ENCODE results near the gene IRF2BP2.
"Not testable (repeated sequence)": the region's sequence is repeated elsewhere in the genome, so short reads cannot be mapped to it uniquely, and the experiment has no call there.

IRF2BP2 gene

GRCh38 chr1:234601301-234602017 lies 8.5 kb downstream of the IRF2BP2 start:
- DNase-seq (ENCODE audit: low read depth): no peak

- no peak for DNase-seq (ENCODE audit: low read depth)
Observed at GRCh38 chr1:234600418-234601281, 9.3 kb downstream of the IRF2BP2 start.

- DNase-seq (ENCODE audit: low read depth): peak; percentile 81
Observed at GRCh38 chr1:234599617-234600417, 10.2 kb downstream of the IRF2BP2 start.

GRCh38 chr1:234598974-234599616 lies 10.9 kb downstream of the IRF2BP2 start:
- DNase-seq (ENCODE audit: low read depth): peak; percentile 60

DNA sequence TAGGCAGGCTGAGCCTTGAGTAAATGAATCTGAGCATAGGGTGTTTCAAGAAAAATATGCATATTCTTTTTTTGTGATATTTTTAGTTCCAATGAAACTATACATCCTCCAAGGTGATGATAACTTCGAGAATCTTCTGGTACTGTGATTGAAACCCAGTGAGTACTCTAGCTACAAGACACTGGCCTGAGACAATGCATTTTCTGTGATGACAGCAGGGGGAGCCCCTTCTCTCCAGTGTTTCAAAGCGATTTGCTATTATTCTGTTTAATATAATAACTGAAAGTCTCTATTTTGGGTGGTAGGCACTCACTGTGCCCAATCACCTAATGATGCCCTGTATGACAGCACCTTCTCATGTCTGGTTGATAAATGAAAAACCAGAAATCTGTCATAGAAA lies 12.1 kb downstream of the IRF2BP2 start:
- peak; percentile 46 for DNase-seq (ENCODE audit: low read depth)

DNA sequence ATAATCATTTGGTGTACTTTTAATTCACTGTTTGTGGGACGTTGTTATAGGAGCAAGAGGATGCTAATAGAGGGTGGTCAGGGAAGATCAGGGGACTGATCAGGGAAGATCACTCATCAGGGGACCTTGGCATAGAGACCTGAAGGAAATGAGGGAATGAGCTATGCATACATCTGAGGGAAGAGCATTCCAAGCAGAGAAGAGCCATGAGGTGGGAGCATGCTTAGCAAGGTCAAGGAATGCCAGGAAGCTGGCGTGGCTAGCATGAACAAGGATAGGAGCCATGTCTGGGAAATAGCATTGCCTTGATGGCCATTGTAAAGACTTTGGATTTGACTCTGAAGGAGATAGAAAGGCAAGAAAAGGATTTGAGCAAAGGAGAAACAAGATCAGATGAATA lies 14.1 kb downstream of the IRF2BP2 start:
- DNase-seq (ENCODE audit: low read depth): no peak

DNA sequence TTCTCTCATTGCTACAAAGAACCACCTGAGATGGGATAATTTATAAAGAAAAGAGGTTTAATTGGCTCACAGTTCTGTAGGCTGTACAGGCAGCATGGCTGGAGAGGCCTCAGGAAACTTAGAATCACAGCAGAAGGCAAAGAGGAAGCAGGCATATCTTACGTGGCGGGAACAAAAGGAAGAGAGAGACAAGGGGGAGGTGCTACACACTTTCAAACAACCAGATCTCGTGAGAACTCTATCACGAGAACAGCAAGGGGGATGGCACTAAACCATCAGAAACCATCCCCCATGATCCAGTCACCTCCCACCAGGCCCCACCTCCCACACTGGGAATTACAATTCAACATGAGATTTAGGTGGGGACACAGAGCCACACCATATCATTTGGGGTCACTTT lies 15.4 kb downstream of the IRF2BP2 start:
- not testable (repeated sequence) for DNase-seq (ENCODE audit: low read depth)

DNA sequence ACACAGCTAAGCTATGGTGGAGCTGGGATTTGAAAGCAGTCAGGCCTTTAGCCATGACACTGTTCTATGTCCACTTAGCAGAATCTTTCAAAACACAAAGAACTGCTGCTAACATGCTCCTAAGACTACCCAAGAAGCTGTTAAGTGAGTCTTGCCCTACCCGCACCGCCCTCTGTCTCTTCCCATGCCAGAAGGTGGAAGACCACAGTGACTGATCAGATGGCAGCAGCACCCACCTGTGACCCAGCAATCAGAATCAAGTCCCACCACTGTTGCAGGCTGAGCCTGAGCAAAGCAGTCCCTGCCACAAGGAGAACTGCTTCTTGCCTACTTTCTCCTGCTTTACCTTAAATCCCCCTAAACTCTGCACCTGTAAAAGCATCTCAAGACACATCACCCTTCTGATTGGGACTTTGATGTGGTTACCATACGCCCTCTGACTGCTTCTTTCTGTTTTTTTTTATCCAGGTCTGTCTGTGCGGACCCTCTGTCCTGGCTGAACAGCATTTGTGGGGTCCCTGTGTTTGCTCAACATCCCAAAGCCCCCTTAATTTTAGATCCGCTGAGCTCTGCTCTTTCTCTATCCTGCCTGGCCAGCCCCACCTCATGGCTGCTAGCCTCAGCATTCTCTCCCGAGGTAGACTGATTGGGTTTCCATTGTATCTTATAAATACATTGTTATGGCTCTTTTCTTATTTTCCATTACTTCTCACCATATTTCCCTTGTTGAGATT lies 16.0 kb downstream of the IRF2BP2 start:
- DNase-seq (ENCODE audit: low read depth): no peak

DNA sequence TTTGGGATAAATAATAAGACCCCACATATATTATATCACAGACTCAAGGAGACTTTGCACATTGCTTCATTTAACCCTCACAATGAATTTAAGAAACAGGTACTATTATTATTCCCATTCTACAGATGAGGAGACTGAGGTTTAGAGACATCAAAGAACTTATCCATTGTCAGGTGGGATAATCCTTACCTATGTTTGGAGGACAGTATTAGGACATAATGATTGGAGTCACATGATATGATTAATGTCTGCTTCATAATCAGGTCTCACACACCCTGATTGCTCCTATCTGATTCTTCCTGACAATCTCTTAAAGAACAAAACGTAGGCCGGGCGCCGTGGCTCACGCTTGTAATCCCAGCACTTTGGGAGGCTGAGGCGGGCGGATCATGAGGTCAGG lies 16.9 kb downstream of the IRF2BP2 start:
- DNase-seq (ENCODE audit: low read depth): no peak

GRCh38 chr1:234592240-234592639 lies 17.7 kb downstream of the IRF2BP2 start:
- DNase-seq (ENCODE audit: low read depth): no peak

DNA sequence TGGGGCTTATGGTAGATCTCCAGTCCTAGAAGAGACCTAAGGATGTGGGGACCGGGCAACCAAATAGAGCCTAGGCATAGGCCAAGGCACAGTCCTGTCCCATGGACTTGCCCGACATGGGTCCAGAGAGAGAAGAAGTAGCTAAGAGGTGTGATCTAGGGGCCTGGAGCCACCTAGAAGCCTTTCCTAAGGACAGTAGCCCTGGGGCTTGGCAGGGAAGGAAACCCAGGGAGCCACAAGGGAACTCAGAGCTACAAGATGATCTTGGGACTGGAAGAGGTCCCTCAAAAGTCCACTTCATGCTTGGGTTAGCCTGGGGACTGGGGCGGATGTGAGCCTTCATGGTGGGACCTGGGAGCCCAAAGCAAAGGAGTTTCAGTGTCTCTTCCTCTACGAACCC lies 18.8 kb downstream of the IRF2BP2 start:
- no peak for DNase-seq (ENCODE audit: low read depth)

DNA sequence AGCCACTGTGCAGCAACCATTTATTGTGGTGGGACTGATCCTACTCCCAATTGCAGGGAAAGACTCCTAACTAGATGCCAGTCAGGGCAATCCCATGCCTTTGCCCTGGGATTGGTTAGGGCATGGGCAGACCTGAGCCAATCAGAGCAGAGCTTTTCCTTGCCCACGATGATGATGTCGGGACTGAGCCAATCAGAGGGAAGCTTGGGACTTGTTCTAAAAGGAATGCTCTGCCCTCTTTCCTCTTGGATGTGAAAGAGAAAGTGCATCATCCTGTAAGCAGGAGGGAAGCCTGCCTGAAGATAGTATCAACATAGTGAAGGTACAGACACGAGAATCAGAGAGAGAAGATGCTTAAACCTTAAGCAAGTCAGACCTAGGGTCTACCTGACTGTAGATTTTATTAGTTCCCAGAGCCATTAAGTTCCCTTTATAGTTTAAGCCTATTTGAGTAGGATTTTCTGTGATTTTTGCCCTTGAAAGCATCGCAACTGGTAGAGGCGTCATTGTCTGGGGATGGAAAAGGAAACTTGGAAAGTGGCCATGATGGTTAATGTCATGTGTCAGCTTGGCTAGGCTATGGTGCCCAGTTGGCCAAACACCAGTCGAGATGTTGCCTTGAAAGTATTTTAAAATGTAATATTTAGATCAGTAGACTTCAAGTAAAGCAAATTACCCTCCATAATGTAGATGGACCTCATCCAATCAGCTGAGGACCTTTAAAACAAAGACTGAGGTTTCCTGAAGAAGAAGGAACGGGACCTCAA lies 19.9 kb downstream of the IRF2BP2 start:
- peak; percentile 64 for DNase-seq (ENCODE audit: low read depth)

GRCh38 chr1:234589064-234589800 lies 20.7 kb downstream of the IRF2BP2 start:
- DNase-seq (ENCODE audit: low read depth): no peak

DNA sequence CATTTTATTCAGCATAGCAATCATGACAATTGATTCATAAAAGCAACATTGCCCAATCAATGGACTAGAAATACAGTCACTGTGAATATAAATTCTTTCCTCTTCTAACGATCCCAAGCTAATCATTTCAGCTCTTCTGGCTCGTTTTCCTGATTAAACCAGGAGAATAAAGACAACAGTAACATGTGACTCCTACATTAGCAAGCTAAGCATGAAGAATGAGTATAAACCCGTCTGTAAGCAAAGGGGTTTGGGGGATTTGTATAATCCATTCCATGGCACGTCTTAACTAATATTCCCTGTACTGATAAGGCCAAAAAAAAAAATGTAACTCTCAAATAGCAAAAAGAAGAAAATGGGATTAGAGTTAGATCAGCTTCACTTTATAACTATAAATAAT lies 21.6 kb downstream of the IRF2BP2 start:
- DNase-seq (ENCODE audit: low read depth): no peak

GRCh38 chr1:234586892-234587485 lies 23.0 kb downstream of the IRF2BP2 start:
- DNase-seq (ENCODE audit: low read depth): no peak

DNA sequence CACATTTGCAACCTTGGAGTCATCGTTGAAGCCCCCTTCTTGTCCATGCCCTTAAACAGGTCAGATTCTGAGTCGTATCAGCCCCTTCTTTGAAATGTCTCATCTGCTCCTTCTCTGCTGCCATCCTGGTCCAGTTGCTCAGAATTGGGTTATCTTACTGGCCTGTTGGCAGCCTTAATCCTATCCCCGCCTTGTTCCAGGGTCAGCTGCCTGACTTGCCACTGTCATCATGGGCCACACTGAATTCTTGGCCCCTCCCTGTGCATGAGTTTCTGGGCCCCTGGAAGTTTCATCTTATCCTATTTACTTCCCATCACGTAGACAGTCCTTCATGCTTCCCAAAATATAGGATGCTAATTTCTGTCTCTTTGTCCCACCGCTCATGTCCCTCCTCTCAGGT lies 23.7 kb downstream of the IRF2BP2 start:
- DNase-seq (ENCODE audit: low read depth): no peak

DNA sequence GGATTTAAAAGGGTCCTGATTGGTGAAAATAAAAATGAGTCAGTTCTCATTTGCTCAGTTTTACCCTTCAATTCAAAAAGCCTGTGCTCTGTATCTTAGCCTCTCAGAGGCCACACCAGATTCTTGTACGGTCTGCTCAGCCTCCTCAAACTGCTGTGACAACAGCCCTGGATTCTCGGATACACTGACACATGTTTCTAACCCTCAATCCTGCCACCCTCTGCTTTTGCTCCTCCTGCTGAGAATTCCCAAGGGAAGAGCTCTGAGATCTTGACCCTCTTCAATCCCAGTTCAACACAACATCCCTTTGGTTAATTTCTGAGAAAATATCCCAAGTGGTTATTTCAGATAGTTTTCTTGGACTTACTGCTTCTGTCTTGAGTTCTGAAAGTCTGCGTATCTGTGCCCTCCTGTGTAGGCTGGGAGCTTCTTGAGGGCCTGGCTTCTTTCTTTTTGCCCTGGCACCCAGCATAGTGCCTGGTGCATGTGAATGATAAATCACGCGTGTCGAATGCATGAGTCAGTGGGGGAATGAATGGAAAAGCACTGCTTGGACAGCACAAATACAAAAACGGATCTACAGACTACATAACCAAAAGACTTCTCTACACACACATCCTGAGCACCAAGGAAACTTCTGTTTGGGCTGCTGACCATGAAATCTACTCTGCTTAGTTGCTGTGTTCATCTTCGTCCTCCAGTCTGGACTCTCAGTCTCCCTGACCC lies 24.5 kb downstream of the IRF2BP2 start:
- peak; percentile 69 for DNase-seq (ENCODE audit: low read depth)

- DNase-seq (ENCODE audit: low read depth): no peak
Observed at GRCh38 chr1:234584926-234585325, 25.1 kb downstream of the IRF2BP2 start.

- no peak for DNase-seq (ENCODE audit: low read depth)
Observed at GRCh38 chr1:234584420-234584805, 25.6 kb downstream of the IRF2BP2 start.
